Cardiac septum (tissue), 1 donor: ENCODE results near the gene CNN1. TPM values are rescaled to one million over a fixed set of nuclear protein-coding genes. Genes with fewer than 3 reads are reported as not detected.
A peak's percentile ranks its signal among the peaks of the same experiment; 100 is the strongest.
"Not testable (repeated sequence)": the region's sequence is repeated elsewhere in the genome, so short reads cannot be mapped to it uniquely, and the experiment has no call there.

Experiments used
- DNase-seq: peaks from one replicate; pipeline ENCODE4 v3.0.0-alpha.2; 2020; ENCODE audit warnings: low spot score
- intact Hi-C: fragments of 100-400 bp; cut with DNase I; formaldehyde crosslinking; loops from one replicate; pipeline ENCODE4 v1.14.0; 2022
- total RNA-seq: library from RNA; stranded (reverse); fragmentation: NEBNext Ultra II Directional; extraction: Animal tissue kit (Norgen Biotek cat#: 25700); gene quantifications from one replicate; pipeline ENCODE4 v1.2.1, GENCODE V29; 2021
- donor health status: DM: no; HTN: no; CAD: no.

CNN1 gene
- total RNA-seq, 1 donor from 2014 or later = 236 TPM

DNA sequence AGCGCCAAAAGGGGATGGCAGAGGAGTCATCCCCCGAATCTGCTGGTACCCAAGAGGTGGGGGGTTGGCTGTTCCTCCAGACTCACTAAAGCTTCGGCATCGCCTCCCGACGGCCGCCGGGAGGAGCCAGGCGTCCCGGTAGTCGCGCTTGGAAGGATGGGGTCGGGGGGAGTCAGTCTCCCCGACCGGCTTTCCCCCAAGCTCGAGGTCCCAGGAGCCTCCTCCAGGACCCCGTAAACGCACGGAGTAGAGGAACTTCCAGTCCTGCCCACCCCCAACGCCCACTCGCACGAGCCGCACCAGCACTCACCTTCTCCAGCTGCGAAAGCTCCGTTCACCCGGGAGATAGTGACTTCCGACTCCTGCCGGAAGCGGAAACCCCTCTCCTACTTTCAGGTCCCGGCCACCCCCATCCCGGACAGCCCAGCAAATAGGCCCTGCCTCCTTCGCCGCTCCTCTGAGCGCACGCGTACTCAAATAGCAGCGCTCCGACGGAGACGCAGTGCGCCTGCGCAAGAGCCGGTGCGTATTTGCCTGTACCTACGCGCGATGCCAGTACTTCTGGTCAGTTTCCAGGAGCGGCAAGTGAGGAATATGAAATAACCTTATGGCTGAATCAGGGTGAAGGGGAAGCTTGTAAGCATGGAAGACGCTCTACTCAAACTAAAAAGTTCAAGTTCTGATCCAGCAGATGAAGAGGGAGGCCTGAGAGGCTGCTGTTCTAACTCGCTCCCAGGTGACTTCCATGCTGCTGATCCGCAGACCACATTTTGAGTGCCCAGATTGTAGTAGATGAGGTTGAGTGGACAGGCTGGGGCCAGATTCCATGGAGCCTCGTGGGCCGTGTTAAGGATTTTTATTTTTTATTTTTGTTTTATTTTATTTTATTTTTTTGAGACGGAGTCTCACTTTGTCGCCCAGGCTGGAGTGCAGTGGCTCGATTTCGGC, 20.5 kb downstream of the CNN1 start, which contains the start of gene ELOF1:
Gene ELOF1 (minus strand): TSS at position 350 of the 948 bp plus-strand sequence. CDS start 4,883 bp downstream, outside the sequence.
- intact Hi-C loops = no loop called here
- peak; percentile 99 for DNase-seq

DNA sequence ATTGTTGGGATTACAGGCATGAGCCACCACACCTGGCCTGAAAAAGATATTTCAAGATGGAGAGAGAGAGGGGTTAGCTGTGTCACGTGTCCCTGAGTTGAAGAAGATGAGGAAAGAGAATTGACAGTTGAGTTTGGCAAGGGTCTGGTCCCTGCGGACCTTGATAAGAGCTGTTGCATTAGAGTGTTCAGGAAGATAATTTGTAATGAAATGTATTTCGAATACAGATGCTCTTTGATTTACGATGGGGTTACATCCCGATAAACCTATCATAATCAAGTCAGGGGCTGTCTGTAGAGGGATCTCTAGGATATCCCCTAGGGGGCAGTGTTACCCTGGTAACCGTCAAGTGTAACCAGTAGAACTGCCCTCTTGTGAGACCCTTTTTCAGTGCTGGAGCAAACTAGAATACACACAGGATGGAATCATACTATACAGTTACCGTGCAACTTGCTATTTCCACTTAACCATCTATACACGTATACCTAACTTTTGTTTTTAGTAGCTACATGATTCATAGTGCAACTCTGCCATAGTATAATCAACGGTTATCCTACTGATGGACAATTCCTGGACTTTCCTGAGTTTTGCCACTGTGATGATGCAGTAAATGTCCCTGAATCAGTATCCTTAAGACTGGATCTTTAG, 21.9 kb downstream of the CNN1 start:
- no peak for DNase-seq
- intact Hi-C loops = no loop called here

DNA sequence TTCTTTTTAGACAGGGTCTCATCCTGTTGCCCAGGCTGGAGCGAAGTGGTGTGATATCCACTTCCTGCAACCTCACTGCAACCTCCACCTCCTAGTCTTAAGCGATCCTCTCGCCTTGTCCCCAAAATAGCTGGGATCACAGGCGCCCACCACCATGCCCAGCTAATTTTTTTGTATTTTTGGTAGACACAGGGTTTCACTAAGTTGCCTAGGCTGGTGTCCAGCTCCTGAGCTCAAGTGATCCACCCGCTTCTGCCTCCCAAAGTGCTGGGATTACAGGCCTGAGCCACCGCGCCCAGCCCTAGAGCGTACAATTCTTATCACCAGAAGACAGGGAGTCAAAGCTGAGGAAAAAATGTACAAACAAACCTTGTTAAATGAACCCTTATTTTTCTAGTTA, 24.9 kb downstream of the CNN1 start:
- intact Hi-C loops = no loop called here
- no peak for DNase-seq

DNA sequence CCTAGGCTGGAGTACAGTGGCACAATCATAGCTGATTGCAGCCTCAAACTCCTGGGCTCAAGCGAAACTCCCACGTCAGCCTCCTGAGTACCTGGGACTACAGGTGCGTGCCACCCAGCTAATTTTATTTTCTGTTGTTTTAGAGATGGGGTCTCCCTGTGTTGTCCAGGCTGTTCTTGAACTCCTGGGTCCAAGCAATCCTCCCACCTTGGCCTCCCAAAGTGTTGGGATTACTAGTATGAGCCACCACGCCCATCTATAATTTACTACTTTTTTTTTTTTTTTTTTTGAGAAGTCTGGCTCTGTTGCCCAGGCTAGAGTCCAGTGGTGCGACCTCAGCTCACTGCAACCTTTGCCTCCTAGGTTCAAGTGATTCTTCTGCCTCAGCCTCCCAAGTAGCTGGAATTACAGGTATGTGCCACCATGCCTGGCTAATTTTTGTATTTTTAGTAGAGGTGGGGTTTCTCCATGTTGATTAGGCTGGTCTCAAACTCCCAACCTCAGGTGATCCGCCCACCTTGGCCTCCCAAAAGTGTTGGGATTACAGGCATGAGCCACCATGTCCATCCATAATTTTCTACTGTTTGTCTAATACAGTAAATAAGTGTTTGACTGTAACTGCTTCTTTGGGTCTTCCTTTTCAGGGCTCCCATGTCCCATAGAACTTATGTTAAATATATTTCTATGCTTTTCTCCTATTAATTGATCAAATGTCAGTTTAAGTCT, 25.6 kb downstream of the CNN1 start:
- intact Hi-C loops, DNase-seq: not testable (repeated sequence)

DNA sequence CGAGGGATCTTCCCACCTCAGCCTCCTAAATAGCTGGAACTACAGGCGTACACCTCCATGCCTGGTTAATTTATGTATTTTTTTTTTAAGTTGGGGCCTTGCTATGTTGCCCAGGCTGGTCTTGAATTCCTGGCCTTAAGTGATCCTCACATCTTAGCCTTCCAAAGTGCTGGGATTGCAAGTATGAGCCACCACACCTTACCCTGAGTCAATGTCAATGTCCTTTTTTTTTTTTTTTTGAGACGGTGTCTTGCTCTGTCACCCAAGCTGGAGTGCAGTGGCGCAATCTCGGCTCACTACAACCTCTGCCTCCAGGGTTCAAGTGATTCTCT, 27.0 kb downstream of the CNN1 start:
- DNase-seq, intact Hi-C loops: not testable (repeated sequence)

DNA sequence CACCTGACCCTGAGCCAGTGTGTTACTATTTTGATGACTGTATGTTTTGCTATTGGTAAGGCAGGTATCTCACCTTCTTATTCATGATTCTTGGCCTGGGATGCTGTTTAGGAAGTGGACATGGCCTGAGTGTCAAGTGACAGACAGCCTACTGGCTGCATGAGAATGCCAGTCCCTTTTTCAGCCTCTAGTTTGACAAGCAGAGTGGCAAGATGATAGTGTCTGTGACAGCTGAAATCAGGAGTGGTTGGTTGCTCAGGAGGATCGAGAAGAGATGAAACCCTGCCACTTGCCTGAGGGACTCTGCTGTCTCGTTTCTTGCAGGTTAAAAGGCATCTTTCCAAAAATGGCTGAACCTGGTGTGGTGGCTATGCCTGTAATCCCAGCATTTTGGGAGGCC, 27.5 kb downstream of the CNN1 start:
- DNase-seq = no peak
- intact Hi-C loops = no loop called here

DNA sequence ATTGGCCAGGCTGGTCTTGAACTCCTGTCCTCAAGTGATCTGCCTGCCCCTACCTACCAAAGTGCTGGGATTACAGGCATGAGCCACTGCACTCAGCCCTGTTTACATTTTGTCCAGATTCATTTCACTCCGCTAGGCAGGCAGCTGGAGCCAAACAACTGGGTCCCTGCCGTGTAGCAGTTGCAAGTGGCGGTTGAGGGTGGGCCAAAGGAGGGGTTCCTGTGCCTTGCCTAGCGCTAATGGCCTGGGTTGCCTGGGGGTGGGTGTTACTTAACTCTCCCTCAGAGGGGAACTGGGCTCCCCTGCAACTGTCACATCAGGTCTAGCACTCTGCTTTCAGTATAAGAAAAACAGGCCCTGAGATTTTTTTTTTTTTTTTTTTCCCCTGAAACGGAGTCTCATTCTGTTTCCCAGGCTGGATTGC, 31.4 kb downstream of the CNN1 start:
- DNase-seq = no peak
- intact Hi-C loops = no loop called here

DNA sequence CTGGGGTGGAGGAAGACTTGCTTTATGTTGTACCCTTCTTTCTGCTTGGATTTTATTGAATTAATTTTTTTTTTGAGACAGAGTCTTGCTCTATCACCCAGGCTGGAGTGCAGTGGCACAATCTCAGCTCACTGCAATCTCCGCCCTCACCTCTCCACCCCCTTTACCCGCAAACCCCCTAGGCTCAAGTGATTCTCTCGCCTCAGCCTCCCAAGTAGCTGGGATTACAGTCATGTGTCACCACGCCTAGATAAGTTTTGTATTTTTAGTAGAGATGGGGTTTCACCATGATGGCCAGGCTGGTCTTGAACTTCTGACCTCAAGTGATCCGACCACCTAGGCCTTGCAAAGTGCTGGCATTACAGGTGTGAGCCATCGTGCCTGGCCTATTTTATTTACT, 34.7 kb downstream of the CNN1 start:
- DNase-seq, intact Hi-C loops: not testable (repeated sequence)

DNA sequence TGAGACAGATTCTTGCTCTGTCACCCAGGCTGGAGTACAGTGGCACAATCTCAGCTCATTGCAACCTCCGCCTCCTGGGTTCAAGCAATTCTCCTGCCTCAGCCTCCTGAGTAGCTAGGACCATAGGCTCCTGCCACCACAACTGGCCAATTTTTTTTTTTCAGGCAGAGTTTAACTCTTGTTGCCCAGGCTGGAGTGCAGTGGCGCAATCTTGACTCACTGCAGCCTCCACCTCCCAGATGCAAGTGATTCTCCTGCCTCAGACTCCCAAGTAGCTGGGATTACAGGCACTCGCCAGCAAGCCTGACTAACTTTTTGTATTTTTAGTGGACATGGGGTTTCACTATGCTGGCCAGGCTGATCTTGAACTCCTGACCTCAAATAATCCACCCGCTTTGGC, 35.1 kb downstream of the CNN1 start:
- intact Hi-C loops, DNase-seq: not testable (repeated sequence)

DNA sequence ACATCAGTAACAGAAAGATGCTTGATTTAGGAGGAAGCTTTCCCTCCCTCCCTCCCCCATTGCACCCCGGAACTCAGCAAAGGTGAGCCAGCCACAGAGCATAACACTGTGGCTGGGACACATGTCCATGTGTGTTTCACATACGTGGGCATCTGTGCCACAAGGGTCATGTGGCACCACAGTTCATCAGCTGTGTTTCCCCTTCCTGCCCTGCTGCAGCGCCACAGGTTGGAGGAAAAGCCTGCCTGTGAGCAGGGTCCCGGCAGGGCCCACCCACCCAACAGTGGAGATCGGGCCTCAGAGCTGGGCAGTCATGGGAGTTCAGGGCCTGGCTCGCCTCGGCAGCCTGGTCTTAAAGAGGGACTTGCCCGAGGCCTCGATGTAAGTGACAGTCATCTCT, 36.0 kb downstream of the CNN1 start:
- intact Hi-C loops = no loop called here
- DNase-seq = no peak

DNA sequence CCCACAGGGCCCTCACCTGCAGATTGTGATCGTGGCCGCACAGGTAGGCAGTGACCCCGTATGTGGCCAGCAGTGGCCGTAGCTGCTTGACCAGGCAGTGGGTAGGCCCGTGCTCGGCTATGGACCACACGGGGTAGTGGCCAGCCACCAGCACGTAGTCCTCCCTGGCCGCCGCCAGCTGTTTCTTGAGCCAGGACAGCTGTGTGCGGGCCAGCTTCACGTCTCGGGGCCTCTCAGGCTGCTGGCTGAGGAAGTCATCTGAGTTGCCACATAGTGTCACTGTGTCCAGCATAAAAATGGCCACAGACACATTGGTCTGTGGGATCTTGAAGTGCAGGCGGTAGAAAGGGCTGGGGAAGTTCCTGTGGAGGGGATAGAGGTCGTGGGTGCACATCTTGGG, 37.6 kb downstream of the CNN1 start:
- no peak for DNase-seq
- intact Hi-C loops = no loop called here

DNA sequence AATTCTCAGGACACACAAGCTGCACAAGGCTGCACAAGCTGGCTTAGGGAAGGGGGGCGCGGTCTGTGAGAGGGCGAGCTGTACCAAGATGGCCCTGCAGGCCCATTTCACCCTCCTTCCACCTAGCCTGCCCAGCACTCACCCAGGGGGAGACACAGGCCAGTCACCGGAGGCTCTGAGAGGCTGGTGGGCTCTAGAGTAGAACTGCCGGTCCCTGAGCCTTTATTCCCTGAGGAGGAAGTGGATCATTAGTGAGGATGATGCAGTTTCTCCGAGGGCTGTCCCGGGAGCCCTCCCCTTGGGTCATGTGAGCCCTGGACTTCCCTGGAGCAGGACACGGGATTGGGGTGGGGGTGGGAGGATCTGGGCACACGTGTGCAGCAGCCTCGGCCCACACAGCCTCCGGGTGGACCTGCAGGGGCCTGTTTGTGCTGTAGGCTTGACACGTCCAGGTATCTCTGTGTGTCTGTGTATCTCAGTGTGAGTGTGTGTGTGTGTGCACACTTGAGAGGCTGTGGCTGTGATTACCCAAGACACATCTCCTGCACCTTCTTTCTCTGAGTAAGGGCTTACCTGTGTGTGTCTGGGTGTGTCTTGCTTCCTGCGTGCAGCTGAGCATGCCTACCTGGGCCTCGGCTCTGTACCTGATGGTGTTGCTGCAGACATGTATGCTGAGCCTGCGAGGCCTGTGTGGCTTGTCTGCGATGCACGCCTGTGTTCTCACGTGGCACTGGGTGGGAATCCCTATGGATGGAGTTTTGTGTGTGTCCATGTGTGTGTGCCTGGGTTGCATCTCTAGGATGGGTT, 39.0 kb downstream of the CNN1 start, which contains the start of gene ACP5:
Gene ACP5 (minus strand): TSS at position 195 of the 807 bp plus-strand sequence. CDS start 328 bp downstream, outside the sequence.
- intact Hi-C loops = no loop called here
- DNase-seq = no peak

DNA sequence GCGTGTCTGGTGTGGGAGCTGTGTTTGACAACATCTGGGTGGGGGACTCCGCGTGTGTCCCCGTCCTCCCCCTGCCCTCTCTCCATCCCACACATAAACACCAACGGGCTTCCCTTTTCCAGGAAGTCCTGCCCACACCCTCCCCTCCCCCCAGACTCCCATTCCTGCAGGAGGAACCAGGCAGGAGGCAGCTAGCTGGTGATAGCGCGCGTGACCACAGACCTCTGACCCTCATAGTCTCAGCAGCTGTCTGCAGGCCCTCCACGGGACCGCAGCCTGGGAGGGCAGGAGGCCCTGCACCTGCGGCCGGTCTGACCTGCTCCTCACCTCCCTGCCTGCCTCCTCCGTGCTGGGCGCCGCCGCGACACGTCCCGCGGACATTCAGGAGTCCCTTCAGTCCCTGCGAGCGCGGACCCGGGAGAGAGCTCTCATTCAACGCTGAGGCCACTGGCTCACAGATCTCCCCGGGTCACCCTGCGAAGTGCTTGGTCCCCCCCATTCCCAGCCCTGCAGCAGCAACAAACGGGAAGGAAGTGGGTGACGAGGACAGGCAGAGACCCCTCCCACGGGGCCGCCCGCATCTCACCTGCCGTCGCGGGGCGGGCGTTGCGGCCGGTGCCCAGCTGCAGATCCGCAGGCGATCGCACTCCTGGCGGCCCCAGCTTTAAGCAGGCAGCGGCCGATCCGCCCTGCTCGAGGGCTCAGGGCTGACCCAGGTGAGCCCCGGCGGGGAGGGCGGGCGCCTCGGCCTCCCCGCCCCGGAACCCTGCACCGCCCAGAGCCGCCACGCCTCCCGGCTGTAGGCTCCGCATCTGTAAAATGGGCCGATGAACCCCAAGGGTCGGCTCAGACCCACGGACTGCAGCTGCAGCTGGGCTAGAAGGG, 39.8 kb downstream of the CNN1 start:
- intact Hi-C loops = no loop called here
- no peak for DNase-seq

DNA sequence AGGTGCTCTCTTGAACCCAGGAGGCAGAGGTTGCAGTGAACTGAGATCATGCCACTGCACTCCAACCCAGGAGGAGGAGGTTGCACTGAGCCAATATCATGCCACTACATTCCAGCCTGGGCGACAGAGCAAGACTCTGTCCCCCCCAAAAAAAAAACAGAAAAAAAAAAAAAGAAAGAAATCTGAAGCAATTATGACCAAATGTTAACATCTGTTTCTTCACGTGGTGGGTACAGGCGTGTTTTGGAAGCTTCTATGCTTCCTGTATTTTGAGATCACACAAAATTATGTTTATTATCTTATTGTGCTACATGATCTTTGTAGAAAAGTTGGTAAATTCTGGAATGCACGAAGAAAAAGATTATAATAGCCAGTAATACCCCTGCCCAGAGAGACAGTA, 41.5 kb downstream of the CNN1 start:
- intact Hi-C loops = loop anchor here (10.0 kb wide), 1 partner anchor 285 kb away; the partner anchor contains the start of gene TSPAN16
- DNase-seq = no peak

DNA sequence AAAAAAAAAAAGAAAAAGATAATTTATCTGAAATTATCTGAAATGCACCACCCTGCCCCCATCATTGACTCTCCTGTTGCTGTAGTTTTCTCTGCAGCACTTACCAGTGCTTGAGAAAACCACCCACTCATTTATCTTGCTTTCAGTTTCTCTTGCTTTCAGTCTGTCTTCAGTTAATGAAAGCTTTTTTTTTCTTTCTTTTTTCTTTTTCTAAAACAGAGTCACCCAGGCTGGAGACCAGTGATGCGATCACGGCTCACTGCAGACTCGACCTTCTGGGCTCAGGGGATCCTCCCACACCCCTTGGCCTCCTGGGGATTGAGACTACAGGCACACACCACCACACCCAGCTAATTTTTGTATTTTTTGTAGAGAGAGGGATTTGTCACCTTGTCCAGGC, 43.1 kb downstream of the CNN1 start:
- intact Hi-C loops = loop anchor here (10.0 kb wide), 1 partner anchor 287 kb away; the partner anchor contains the start of gene TSPAN16
- DNase-seq = no peak

DNA sequence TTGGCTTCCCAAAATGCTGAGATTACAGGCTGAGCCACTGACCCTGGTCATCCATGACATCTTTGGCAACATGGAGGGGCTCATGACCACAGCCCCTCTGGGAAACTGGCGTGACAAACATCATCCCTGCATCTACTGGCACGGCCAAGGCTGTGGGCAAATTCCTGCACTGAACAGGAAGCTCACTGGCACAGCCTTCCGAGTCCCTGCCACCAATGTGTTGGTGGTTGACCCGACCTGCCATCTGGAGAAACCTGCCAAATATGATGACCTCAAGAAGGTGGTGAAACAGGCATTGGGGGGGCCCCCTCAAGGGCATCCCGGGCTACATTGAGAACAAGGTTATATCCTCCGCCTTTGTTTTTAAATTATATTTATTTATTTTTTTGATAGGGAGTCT, 47.7 kb downstream of the CNN1 start:
- intact Hi-C loops = loop anchor here (5.0 to 10.0 kb wide), 2 partner anchors 89 to 292 kb away; partner anchors contain the start of gene TSPAN16
- no peak for DNase-seq

DNA sequence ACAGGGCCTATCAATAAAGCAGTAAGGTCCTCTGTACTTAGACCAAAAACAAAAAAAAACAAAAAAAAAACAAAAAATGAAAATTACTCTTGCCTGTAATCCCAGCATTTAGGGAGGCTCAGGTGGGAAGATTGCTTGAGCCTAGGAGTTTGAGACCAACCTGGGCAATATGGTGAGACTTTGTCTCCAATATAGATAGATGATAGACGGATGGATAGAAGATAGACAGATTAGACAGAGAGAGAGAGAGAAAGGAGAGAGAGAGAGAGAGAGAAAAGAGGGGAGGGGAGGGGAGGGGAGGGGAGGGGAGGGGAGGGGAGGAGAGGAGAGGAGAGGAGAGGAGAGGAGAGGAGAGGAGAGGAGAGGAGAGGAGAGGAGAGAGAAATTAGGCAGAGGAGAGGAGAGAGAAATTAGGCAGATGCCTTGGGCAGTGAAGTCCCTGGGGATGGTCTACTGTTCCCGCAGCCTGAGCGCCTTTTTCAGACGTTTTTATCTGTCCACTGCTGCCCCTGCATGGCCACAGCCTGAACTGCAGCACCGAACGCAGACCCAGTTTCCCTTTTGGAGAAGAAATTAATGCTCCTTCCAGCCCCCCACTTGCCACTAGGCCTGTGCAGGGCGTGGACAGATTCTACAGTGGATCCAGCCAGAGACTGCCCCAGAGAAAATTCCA, 48.8 kb downstream of the CNN1 start:
- intact Hi-C loops = loop anchor here (5.0 to 10.0 kb wide), 2 partner anchors 90 to 293 kb away; partner anchors contain the start of gene TSPAN16
- peak; percentile 87 for DNase-seq
